ENCODE measurements around the gene DOK1.

DNA sequence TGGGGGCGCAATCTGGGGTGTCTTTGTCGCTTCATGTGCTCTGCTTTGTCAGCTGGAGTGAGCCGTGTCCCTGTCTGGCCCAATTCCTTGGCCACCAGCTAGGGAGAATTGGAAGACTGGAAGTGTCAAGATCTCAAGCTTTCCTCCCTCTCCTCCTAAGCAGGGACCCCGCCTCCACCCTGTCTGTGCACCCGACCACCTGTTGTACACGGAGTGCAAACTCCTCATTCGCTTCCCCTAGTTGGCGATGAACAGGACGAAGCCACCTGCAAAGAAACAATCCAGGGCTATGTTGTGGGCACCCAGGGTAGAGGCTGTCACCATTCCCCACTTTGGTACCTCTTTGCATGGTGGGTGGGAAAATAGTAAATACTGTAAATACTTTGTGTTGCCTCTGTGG is 26.8 kb upstream of the DOK1 start:
- TF ChIP-seq CTCF (IDR thresholded peaks at IDR 0.05; ENCODE audit: low read length) (no peak), EZH2 (IDR thresholded peaks at IDR 0.05; ENCODE audit: borderline replicate concordance, low read length) (no peak)

Measured in OCI-LY1 (cell line).